Gastroesophageal sphincter (tissue), 4 donors: ENCODE measurements around the gene RHBDF2. TPM values are rescaled to one million over a fixed set of nuclear protein-coding genes. Genes with fewer than 3 reads are reported as not detected.

ENCODE experiments used
- ATAC-seq: fragments of 150-250 bp; one replicate; pipeline ENCODE4 v1.9.1; 2016; ENCODE audit warnings: mild to moderate bottlenecking, moderate library complexity
- H3K27ac ChIP-seq, 4 donors: fragments of 200-600 bp; sonication (generic) in 3 of 4; 1 replicate in 3 of 4; 2 replicates in 1 of 4; pipeline ENCODE4 v1.5.1; 2016 to 2019
- H3K27me3 ChIP-seq: fragments of 200-600 bp; sonication (generic); one replicate; pipeline ENCODE4 v1.5.1; 2019
- H3K36me3 ChIP-seq, 2 donors: fragments of 200-600 bp; sonication (generic); one replicate each; pipeline ENCODE4 v1.5.1; 2019; ENCODE audit warnings: control low read depth in 1 of 2
- H3K4me1 ChIP-seq, 3 donors: fragments of 200-600 bp; sonication (generic); 1 replicate in 2 of 3; 2 replicates in 1 of 3; pipeline ENCODE4 v1.5.1; 2016 to 2019; ENCODE audit warnings: control low read depth in 2 of 3
- H3K4me3 ChIP-seq, 2 donors: fragments of 200-600 bp; sonication (generic); one replicate each; pipeline ENCODE4 v1.5.1; 2019; ENCODE audit warnings: mild to moderate bottlenecking in 1 of 2, moderate library complexity in 1 of 2
- H3K9me3 ChIP-seq, 3 donors: fragments of 200-600 bp; sonication (generic); one replicate each; pipeline ENCODE4 v1.5.1; 2017 to 2019; ENCODE audit warnings: control low read depth in 2 of 3
- CTCF ChIP-seq, 4 experiments: fragments of 200-600 bp in 2 of 4; fragments of 450-650 bp in 2 of 4; sonication (generic) in 1 of 4; IDR thresholded peaks; one replicate each; pipeline ENCODE4 v1.5.1; 2017 to 2019; ENCODE audit warnings: antibody characterized with exemption in 4 of 4, mild to moderate bottlenecking in 2 of 4, moderate library complexity in 2 of 4
- EP300 ChIP-seq: sonication (generic); formaldehyde crosslinking; IDR thresholded peaks from one replicate; pipeline ENCODE4 v1.6.1; 2017; ENCODE audit warnings: antibody characterized with exemption, mild to moderate bottlenecking
- POLR2A ChIP-seq, 2 donors: fragments of 450-650 bp; IDR thresholded peaks; one replicate each; pipeline ENCODE4 v1.6.1; 2017; ENCODE audit warnings: antibody characterized with exemption in 2 of 2, mild to moderate bottlenecking in 2 of 2, moderate library complexity in 1 of 2
- POLR2AphosphoS5 ChIP-seq: sonication (generic); formaldehyde crosslinking; IDR thresholded peaks from one replicate; pipeline ENCODE4 v1.6.1; 2017; ENCODE audit warnings: antibody characterized with exemption
- WGBS, 2 donors: methylation state at CpG; one replicate each; pipeline ENCODE4 v1.1.5; 2018; ENCODE audit warnings: low coverage in 1 of 2; 5-methylcytosine and 5-hydroxymethylcytosine counted together
- total RNA-seq, 4 donors: library from RNA; depleted of rRNA; stranded (reverse); fragments of >200 nt; gene quantifications; one replicate each; pipeline ENCODE4 v1.1.0, GENCODE V29; 2016

The RHBDF2 gene
- total RNA-seq, 4 donors from 2014 or later = 7.3 to 20.5 (median 8.5) TPM

DNA sequence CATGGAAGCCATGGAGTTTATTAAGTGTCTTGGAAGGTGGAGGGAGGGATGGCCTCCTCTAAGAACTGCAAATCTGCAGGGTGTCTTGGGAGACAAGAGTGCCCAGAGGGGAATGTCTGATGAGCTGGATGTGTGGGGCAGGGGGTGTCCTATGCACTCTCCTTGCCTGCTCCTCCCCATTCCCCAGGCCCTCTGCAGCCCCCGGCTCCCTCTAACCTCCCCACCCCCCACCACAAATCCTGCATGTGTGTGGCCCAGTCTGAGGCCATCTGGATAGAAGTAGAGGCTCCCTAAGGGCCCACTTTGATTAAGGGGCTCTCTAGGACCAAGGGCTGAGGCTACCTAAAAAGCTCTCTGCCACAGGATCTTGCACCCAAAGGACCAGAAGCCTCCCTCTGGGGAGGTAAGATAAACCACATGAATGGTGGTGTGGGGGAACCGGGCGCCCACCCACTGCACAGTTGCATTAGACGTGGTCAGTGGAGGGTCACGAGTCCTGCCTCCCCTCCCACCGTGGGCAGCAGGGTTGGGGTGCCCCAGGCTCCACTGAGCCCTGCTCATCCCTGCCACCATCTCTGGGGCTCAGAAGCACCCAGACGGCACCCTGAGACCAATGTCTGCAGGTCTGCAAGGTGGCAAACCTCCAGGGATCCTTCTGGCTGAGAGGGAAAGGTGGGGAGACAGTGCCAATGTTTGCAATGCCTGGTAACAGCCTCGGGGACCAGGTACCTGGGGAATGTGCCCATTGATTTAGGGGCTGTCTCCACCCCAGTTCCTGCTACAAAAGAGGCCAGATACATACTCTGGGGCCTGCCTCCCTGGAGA is 33.2 kb downstream of the RHBDF2 start:
- no peak overlapping the region for H3K27ac ChIP-seq
- H3K4me1 ChIP-seq = peaks cover 0 to 6% (median 0%) of the 10 kb centered on the region in 3 donors
- H3K27me3 ChIP-seq = no peaks in the 10 kb centered on the region
- WGBS, 2 donors = 33% methylated on average over 1 of the region's 8 CpGs; no CpG with 5 or more reads in 1 of the 2 donors
- TF ChIP-seq CTCF (IDR thresholded peaks at IDR 0.05) = no peak
- no peak for TF ChIP-seq POLR2AphosphoS5
- no peak for TF ChIP-seq EP300
- TF ChIP-seq POLR2A (IDR thresholded peaks at IDR 0.05) = no peak
- no peak overlapping the region for H3K4me3 ChIP-seq
- H3K9me3 ChIP-seq = no peaks in the 10 kb centered on the region
- H3K36me3 ChIP-seq = peaks cover 0 to 21% of the 10 kb centered on the region in 2 donors
- no peak for ATAC-seq

- Histone ChIP-seq H3K4me1 (peaks cover 0 to 6% (median 0%) of the 10 kb centered on the region in 3 donors), H3K36me3 (peaks cover 0 to 15% of the 10 kb centered on the region in 2 donors), H3K4me3 (no peak within 1 kb of the TSS), H3K27ac (no peak within 1 kb of the TSS), H3K9me3 (no peaks in the 10 kb centered on the region), H3K27me3 (no peaks in the 10 kb centered on the region)
- TF ChIP-seq POLR2A (IDR thresholded peaks at IDR 0.05) (no peak), POLR2AphosphoS5 (no peak), EP300 (no peak), CTCF (IDR thresholded peaks at IDR 0.05) (no peak)
- WGBS, 2 donors = 100% methylated on average over 1 of the region's 11 CpGs; no CpG with 5 or more reads in 1 of the 2 donors
- no peak for ATAC-seq
Observed at GRCh38 chr17:76467366-76467765, 33.9 kb downstream of the RHBDF2 start, which contains the start of gene AANAT. AANAT (plus strand) TSS chr17:76467603; CDS start chr17:76468747, 1,144 bp downstream.

- 76 to 83% methylated on average over 2 to 4 of the region's 6 CpGs for WGBS, 2 donors
Observed at GRCh38 chr17:76466775-76467130, 34.5 kb downstream of the RHBDF2 start.

GRCh38 chr17:76462556-76463290 is 38.5 kb downstream of the RHBDF2 start:
- Histone ChIP-seq H3K9me3 (no peaks in the 10 kb centered on the region), H3K36me3 (no peaks in the 10 kb centered on the region), H3K27ac (no peak overlapping the region), H3K4me1 (peaks cover 0 to 6% (median 0%) of the 10 kb centered on the region in 3 donors), H3K4me3 (no peak overlapping the region), H3K27me3 (no peaks in the 10 kb centered on the region)
- WGBS, 2 donors = 78 to 86% methylated on average over 7 to 17 of the region's 24 CpGs
- no peak for ATAC-seq
- TF ChIP-seq POLR2AphosphoS5 = no peak
- TF ChIP-seq EP300 = no peak
- no peak for TF ChIP-seq CTCF (IDR thresholded peaks at IDR 0.05)
- TF ChIP-seq POLR2A (IDR thresholded peaks at IDR 0.05) = no peak

More at GRCh38 chr17:76466775-76467130, 34.5 kb downstream of the RHBDF2 start:
- H3K27me3 ChIP-seq = no peaks in the 10 kb centered on the region
- H3K9me3 ChIP-seq = no peaks in the 10 kb centered on the region
- peaks cover 0 to 8% of the 10 kb centered on the region in 2 donors for H3K36me3 ChIP-seq
- no peak for ATAC-seq
- H3K4me1 ChIP-seq = peaks cover 0 to 6% (median 0%) of the 10 kb centered on the region in 3 donors
- no peak overlapping the region for H3K4me3 ChIP-seq
- no peak for TF ChIP-seq CTCF (IDR thresholded peaks at IDR 0.05)
- H3K27ac ChIP-seq = no peak overlapping the region
